Mucosa of rectum (tissue), 2 donors: ENCODE data around the gene JMJD1C.

Source experiments
- H3K27ac ChIP-seq, 2 donors: one replicate each; pipeline ENCODE4 v1.7.0; 2013; ENCODE audit warnings: inconsistent platforms in 2 of 2, low read depth in 2 of 2, low read length in 2 of 2
- H3K27me3 ChIP-seq, 2 donors: one replicate each; pipeline ENCODE4 v1.7.0; 2013; ENCODE audit warnings: low read length in 2 of 2; ENCODE audit not compliant: control insufficient read depth in 2 of 2, insufficient read depth in 2 of 2
- H3K36me3 ChIP-seq, 2 donors: one replicate each; pipeline ENCODE4 v1.7.0; 2013; ENCODE audit warnings: low read length in 2 of 2; ENCODE audit not compliant: control insufficient read depth in 2 of 2, insufficient read depth in 2 of 2
- H3K4me1 ChIP-seq, 2 donors: one replicate each; pipeline ENCODE4 v1.7.0; 2013; ENCODE audit warnings: low read length in 2 of 2, mild to moderate bottlenecking in 1 of 2; ENCODE audit not compliant: control insufficient read depth in 2 of 2, insufficient read depth in 2 of 2
- H3K4me3 ChIP-seq, 2 donors: one replicate each; pipeline ENCODE4 v1.7.0; 2013; ENCODE audit warnings: low read length in 2 of 2
- H3K9ac ChIP-seq, 2 donors: one replicate each; pipeline ENCODE4 v1.7.0; 2013; ENCODE audit warnings: low read length in 2 of 2, low read depth in 1 of 2, mild to moderate bottlenecking in 1 of 2
- H3K9me3 ChIP-seq, 2 donors: one replicate each; pipeline ENCODE4 v1.7.0; 2013; ENCODE audit warnings: low read length in 2 of 2; ENCODE audit not compliant: control insufficient read depth in 2 of 2
- donor health status: healthy.
- donor health status: Normal muscosa, but diverticular disease.

The JMJD1C gene

DNA sequence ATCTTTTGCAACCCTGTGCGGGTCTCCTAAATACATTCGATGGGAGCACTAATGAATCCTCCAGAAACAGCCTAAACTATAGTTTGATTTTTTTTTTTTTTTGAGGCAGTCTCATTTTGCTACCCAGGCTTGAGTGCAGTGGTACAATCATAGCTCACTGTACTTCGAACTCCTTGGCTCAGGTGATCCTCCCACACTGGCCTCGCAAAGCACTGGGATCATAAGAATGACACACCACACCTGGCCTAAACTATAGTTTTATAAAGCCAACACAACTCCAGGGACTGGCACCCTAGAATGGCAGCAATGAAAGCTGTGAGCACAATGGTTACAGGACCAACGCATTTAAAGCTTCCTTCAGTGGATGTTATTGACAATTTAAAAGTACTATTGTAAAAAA lies 14.5 kb upstream of the JMJD1C start:
- Histone ChIP-seq H3K4me3 (no peak overlapping the region), H3K27me3 (no peaks in the 10 kb centered on the region), H3K27ac (no peak overlapping the region), H3K4me1 (peaks cover 0 to 6% of the 10 kb centered on the region in 2 donors), H3K9me3 (no peaks in the 10 kb centered on the region), H3K9ac (no peak overlapping the region), H3K36me3 (no peaks in the 10 kb centered on the region)

DNA sequence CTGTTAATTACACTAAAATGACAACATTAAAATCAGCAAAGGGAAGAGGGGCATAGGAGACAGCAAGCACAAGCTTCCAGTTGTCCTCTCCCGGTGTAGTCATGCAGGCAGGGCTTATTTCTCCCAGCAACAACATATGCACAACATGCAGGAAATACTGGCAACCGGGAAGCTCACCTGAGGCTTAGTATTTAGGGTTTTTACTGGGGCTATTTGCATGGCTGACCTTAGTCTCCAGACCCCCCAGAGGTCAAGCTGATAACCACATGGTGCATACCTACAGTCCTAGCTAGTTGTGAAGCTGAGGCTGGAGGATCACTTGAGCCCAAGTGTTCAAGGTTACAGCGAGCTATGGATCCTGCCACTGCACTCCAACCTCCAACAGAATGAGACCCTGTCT lies 12.8 kb upstream of the JMJD1C start:
- Histone ChIP-seq H3K36me3 (no peaks in the 10 kb centered on the region), H3K9ac (no peak overlapping the region), H3K4me1 (peaks cover 0 to 6% of the 10 kb centered on the region in 2 donors), H3K4me3 (no peak overlapping the region), H3K9me3 (no peaks in the 10 kb centered on the region), H3K27ac (no peak overlapping the region), H3K27me3 (no peaks in the 10 kb centered on the region)

DNA sequence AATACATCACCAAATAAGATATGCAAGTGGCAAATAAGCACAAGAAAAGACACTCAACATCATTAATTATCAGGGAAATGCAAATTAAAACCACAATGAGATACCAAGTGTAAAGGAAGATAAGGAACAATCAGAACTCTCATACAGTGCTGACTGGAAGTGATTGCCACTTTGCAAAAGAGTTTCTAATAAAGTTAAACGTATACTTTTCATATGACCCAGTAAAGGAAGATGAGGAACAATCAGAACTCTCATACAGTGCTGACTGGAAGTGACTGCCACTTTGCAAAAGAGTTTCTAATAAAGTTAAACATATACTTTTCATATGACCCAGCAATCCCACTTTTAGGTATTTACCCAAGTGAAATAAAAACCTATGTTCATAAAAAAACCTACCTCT lies 12.2 kb upstream of the JMJD1C start:
- Histone ChIP-seq H3K4me3 (no peak overlapping the region), H3K9ac (no peak overlapping the region), H3K27ac (no peak overlapping the region), H3K4me1 (peaks cover 0 to 6% of the 10 kb centered on the region in 2 donors), H3K27me3 (no peaks in the 10 kb centered on the region), H3K9me3 (no peaks in the 10 kb centered on the region), H3K36me3 (no peaks in the 10 kb centered on the region)

DNA sequence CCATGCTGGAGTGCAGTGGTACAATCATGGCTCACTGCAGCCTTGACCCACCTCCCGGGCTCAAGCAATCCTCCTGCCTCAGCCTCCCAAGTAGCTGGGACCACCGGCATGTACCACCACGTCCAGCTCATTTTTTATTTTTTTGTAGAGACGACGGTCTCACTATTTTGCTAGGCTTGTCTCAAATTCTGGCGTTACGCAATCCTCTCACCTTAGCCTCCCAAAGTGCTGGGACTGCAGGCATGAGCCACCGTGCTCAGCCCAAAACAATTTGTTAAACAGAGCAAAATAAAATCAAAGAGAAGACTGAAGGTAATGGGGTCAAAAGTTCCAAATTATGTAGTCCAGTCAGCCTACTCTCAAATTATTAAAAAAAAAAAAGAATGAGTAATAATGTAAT lies 8.7 kb upstream of the JMJD1C start:
- H3K27me3 ChIP-seq, result no peaks in the 10 kb centered on the region
- no peaks in the 10 kb centered on the region for H3K4me1 ChIP-seq
- no peaks in the 10 kb centered on the region for H3K9me3 ChIP-seq
- H3K9ac ChIP-seq, result no peak overlapping the region
- H3K4me3 ChIP-seq, result no peak overlapping the region
- no peak overlapping the region for H3K27ac ChIP-seq
- H3K36me3 ChIP-seq, result no peaks in the 10 kb centered on the region

DNA sequence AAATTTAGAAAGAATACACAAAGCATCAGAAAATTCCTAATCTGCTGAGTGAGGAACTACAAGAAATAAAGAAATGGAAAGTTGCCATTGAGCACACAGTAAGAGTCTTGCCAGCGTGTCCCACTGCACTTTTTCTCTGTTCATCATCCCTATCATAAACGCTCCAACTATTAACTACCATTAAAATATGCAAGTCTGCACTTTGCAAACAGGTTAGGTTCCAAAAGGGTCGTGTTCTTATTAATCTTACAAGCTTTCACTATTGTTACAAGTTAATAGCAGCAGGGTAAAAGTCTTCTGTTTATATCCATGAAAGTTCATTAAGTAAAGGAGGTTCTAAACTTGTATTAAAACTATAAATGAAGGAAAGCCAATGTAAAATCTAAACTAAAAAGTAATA lies 5.2 kb upstream of the JMJD1C start:
- H3K36me3 ChIP-seq, result no peaks in the 10 kb centered on the region
- H3K4me3 ChIP-seq, result no peak overlapping the region
- H3K27me3 ChIP-seq, result no peaks in the 10 kb centered on the region
- no peak overlapping the region for H3K9ac ChIP-seq
- H3K4me1 ChIP-seq, result peaks cover 6% of the 10 kb centered on the region in 2 donors
- no peak overlapping the region for H3K27ac ChIP-seq
- no peaks in the 10 kb centered on the region for H3K9me3 ChIP-seq

DNA sequence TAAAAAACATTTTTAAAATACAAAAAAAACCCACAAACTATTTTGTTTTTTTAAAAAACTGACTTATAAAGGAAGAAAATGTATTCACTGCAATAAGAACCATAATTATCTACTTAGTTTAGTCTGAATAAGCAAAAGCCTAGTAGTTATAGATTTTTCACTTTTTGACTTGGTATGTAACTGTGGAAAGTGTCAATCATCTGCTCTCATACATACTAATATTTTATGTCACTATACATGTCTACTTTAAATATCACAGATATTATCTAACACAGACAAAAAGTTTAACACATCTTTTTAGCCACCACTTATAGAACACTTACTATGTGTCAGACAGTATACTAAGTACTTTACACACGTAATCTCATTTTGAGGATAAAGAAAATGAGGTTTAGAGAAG lies 3.2 kb upstream of the JMJD1C start:
- Histone ChIP-seq H3K4me1 (peaks cover 10 to 12% of the 10 kb centered on the region in 2 donors), H3K4me3 (no peak overlapping the region), H3K27me3 (no peaks in the 10 kb centered on the region), H3K36me3 (no peaks in the 10 kb centered on the region), H3K27ac (no peak overlapping the region), H3K9ac (no peak overlapping the region), H3K9me3 (no peaks in the 10 kb centered on the region)

DNA sequence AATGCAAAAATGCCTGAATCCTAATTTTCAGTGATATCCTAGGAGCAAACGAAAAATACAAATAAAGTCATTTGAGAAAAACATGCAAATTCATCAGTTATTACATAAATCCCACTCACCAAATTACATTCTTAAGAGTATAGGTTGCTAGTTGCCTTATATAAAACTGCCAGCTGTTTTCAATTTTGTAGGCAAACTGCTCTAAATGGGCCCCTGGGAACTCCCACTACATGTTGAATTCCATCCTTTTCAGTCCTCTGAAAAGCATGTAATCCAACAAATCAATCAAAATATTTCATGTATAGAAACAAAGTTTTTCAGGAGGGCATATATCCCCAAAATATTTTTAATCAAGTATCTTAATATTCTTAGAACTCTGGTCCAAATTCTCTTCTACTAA lies 2.1 kb upstream of the JMJD1C start:
- Histone ChIP-seq H3K36me3 (no peaks in the 10 kb centered on the region), H3K4me1 (peaks cover 10 to 14% of the 10 kb centered on the region in 2 donors), H3K27ac (no peak overlapping the region), H3K9me3 (no peaks in the 10 kb centered on the region), H3K27me3 (no peaks in the 10 kb centered on the region), H3K9ac (no peak overlapping the region), H3K4me3 (no peak overlapping the region)

DNA sequence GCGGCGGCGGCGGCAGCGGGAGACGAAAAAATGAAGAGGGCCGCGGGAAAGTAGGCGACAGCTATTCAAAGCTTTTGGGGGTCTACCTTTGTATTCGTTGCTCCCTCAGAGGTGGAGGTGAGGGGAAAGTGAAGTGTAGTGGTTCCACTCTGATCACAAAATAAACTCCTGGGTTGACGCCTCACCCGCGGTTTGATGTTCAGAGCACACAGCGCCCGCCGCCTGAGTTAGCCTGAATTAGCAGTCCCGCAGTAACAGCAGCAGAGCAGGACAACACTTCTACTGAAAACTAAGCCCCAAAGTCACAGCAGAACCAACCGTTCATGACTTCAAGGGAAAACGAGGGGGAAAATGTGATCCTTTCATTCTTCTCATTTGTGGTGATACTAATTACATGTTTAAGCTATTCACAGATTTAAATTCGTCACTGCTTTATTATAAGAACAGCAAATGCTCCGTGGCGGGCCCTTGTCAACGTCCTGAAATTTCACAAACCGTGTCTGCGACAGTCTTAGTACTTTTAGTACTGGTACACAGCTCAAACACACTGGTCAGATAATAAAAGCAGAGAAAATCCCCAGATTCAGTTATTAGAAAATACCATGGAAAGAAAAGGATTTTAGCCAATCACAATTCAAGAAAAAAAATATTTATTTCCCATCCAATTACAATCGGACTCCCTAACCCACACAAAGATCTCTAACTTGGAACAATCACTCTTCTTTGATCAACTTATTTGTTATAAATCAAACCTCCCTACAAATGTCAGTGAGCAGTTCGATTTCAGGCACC lies 563 bp upstream of the JMJD1C start:
- H3K36me3 ChIP-seq, result no peaks in the 10 kb centered on the region
- no peaks in the 10 kb centered on the region for H3K9me3 ChIP-seq
- peaks cover 10 to 14% of the 10 kb centered on the region in 2 donors for H3K4me1 ChIP-seq
- no peaks in the 10 kb centered on the region for H3K27me3 ChIP-seq
- H3K27ac ChIP-seq, result peak overlapping the region; percentile 90
- peak overlapping the region; percentile 81 to 92 for H3K4me3 ChIP-seq
- H3K9ac ChIP-seq, result peak overlapping the region; percentile 82 to 92

DNA sequence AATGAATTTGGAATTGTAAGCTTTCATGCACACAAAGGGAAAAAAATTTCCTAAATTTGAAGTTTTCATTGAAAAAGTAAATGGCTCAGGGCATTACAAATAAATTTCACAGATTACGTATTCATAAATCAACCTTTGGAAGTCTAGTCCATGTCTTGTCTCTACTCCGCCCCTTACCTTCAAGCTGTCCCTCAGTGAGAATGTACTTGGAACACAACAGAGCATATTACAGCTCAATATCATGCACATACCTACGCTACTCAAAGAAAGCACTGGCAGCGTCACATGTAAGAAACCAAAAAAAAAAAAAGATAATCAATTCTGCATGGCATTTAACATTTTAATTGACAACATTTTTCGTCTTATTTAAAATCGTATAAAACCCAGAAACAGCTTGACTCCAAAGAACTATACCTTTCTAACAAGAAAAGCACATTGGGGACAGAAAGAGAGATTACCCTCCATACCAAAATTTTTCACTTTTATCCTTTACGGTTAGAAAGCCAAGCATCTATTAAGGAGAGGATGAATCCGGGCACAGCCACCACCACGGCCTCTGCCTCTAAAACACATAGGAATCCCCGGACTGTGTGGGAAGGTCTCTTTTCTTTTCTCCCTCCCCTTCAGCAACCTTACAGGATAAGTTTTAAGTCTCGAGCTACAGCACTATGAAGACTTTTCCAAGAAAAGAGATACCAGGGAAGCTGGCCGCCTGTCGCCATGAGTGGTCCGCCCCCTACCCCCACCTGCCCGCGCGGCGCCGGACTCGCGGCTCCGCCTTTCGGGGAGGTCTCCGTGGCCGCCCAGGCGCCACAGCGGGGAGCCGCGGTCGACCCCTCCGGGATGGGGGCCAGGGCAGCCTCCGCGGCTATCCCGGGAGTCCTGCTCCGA lies 1.1 kb downstream of the JMJD1C start:
- Histone ChIP-seq H3K9ac (peak overlapping the region; percentile 88 to 92), H3K36me3 (no peaks in the 10 kb centered on the region), H3K27ac (peak overlapping the region; percentile 90), H3K27me3 (no peaks in the 10 kb centered on the region), H3K4me3 (peak overlapping the region; percentile 81 to 92), H3K4me1 (peaks cover 10 to 14% of the 10 kb centered on the region in 2 donors), H3K9me3 (no peaks in the 10 kb centered on the region)

DNA sequence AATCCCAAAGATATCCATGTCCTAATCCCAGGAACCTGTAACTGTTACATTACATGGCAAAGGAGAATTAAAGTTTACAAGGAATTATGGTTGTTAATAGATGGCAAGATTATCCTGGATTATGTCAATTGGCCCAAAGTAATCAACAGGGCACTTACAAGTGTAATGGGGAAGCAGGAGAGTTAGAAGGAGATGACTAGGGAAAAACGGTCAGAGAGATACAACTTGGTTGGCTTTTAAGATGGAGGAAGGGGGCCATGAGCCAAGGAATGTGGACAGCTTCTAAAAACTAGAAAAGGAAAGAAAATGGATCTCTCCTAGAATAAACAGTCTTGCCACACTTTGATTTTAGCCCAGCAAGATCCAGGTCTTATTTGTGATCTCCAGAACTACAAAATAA lies 3.3 kb downstream of the JMJD1C start:
- Histone ChIP-seq H3K27me3 (no peaks in the 10 kb centered on the region), H3K36me3 (no peaks in the 10 kb centered on the region), H3K9ac (no peak overlapping the region)

More for the DNA sequence above, 3.3 kb downstream of the JMJD1C start:
- no peak overlapping the region for H3K27ac ChIP-seq
- H3K4me1 ChIP-seq, result peaks cover 10 to 14% of the 10 kb centered on the region in 2 donors
- H3K9me3 ChIP-seq, result no peaks in the 10 kb centered on the region
- no peak overlapping the region for H3K4me3 ChIP-seq
